ENCODE results near the gene RRAD.
"Not testable (repeated sequence)": the region's sequence is repeated elsewhere in the genome, so short reads cannot be mapped to it uniquely, and the experiment has no call there.

Gene RRAD

DNA sequence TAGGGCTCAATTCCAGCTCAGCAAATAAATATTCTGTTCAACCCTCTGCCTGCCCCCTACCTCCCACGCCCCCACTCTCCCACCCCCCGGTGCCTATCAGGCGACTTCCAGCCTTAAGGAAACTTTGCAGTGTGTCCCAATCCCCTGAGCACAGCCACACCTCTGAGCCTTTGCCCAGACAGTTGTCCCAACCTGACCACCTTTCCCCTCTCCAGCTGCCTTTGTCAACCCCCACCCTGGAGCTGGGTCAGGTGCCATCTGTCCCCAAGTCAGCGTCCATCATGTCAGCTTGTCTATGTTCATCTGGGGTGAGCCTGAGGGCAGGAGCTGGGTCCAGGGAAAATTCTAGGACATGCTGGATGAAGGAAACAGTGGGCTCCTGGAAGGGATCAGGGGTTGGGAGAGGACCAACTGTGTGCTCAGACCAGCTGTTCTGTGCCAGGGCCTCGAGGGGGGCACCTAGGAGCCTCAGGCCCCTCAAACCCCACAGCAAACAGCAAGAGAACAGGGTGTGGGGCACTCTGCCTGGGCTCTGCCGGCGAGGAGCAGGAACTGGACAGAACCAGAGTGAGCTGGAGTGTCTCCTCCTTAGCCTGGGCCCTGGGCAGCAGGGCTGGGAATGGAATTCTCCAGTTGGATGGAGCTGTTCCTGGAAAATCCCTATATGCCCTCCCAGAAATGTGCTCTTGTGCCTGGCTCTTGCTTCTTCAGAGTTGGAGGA lies 24.5 kb downstream of the RRAD start:
- DNase-seq (ENCODE audit: low read depth), result no peak
- TF ChIP-seq CTCF (IDR thresholded peaks at IDR 0.05; ENCODE audit: low read depth, low read length, missing control alignments), result no peak
- in situ Hi-C loops (cut with HindIII; ENCODE audit: low sequenced_read_pairs), result no loop called here
- no peak overlapping the region for H3K4me3 ChIP-seq (ENCODE audit: low read depth, low read length)

DNA sequence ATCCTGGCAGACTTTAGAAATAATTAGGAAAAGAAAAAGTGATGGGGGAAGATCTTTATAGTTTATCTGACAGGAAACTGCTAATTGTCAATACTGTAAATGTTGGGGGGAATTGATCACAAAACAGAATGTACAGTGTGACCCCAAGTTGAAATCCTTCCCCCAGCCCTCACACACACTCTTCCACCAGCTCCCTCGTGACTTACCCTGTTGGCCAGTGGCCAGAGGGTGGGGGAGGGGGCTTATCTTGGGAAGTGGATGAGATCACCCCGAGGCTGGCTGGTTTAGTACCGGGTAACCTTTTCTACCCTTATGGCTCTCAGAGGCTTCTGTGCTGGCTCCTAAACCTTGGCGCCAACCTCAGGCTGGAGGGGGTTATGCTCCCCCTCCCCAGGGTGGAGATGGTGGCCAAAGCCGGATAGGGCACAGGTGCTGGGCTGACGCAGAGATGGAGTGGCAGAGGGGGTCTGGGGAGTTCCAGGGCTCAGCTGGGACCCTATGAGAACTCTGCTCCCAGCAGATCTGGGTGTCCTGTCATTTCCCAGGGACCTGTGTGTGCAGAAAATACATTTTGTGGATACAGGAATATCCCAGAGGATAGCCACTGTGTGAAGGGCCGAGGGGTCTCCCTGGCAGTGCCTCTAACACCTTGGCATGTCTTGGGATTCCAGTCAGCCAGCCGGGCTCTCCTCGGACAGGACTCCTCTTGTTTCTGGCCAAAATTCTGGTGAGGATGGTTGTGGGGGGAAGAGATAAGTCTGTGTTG lies 25.2 kb downstream of the RRAD start:
- no peak for DNase-seq (ENCODE audit: low read depth)
- TF ChIP-seq CTCF (IDR thresholded peaks at IDR 0.05; ENCODE audit: low read depth, low read length, missing control alignments), result no peak
- in situ Hi-C loops (cut with HindIII; ENCODE audit: low sequenced_read_pairs), result no loop called here
- H3K4me3 ChIP-seq (ENCODE audit: low read depth, low read length), result no peak overlapping the region

GRCh38 chr16:66899310-66899944 lies 25.9 kb downstream of the RRAD start:
- no peak for TF ChIP-seq CTCF (IDR thresholded peaks at IDR 0.05; ENCODE audit: low read depth, low read length, missing control alignments)
- in situ Hi-C loops (cut with HindIII; ENCODE audit: low sequenced_read_pairs), result no loop called here
- no peak for DNase-seq (ENCODE audit: low read depth)
- H3K4me3 ChIP-seq (ENCODE audit: low read depth, low read length), result no peak overlapping the region

- no peak for DNase-seq (ENCODE audit: low read depth)
- in situ Hi-C loops (cut with HindIII; ENCODE audit: low sequenced_read_pairs), result no loop called here
- no peak overlapping the region for H3K4me3 ChIP-seq (ENCODE audit: low read depth, low read length)
- no peak for TF ChIP-seq CTCF (IDR thresholded peaks at IDR 0.05; ENCODE audit: low read depth, low read length, missing control alignments)
These were observed 26.4 kb downstream of the RRAD start for GRCh38 chr16:66898933-66899309.

DNA sequence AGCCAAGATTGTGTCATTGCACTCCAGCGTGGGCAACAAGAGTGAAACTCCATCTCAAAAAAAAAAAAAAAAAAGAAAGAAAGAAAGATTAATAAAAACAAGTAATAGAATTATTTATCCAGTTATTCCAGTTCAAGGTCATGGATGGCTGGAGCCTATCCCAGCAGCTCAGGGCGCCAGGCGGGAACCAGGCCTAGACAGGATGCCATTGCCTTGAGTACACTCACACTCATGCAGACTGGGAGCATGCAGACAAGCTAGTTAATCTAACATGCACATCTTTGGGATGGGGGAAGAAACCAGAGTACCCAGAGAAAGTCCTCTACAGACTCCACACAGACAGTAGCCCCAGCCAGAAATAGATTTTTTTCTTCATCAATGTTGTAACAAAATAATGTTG lies 27.1 kb downstream of the RRAD start:
- no peak for TF ChIP-seq CTCF (IDR thresholded peaks at IDR 0.05; ENCODE audit: low read depth, low read length, missing control alignments)
- H3K4me3 ChIP-seq (ENCODE audit: low read depth, low read length), result no peak overlapping the region
- in situ Hi-C loops (cut with HindIII; ENCODE audit: low sequenced_read_pairs), result no loop called here
- DNase-seq (ENCODE audit: low read depth), result no peak

DNA sequence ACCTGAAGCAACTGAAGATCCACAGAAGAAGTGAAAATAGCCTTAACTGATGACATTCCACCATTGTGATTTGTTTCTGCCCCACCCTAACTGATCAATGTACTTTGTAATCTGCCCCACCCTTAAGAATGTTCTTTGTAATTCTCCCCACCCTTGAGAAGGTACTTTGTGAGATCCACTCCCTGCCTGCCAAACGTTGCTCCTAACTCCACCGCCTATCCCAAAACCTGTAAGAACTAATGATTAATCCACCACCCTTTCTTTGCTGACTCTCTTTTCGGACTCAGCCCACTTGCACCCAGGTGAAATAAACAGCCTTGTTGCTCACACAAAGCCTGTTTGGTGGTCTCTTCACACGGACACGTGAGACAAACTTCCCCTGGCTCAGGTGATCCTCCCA lies 28.7 kb downstream of the RRAD start:
- H3K4me3 ChIP-seq (ENCODE audit: low read depth, low read length); DNase-seq (ENCODE audit: low read depth); in situ Hi-C loops (cut with HindIII; ENCODE audit: low sequenced_read_pairs): not testable (repeated sequence)

DNA sequence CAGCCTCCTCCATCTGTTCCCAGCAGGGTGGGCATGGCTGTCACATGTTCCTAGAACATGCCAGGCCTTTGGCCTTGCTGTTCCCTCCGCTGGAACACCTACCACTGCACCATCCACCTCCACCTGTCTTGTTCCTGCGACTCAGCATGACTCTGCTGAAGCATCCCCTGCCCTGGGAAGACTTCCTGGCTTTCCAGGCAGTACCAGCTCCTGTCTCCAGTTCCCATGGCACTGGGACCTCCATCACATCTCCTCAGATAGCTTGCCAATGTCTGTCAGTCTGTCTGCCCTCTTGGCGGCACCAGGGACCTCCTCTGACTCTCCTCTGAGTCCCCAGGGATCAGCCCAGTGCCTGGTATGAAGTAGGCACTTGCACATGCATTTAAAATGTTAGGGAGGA lies 29.3 kb downstream of the RRAD start:
- TF ChIP-seq CTCF (IDR thresholded peaks at IDR 0.05; ENCODE audit: low read depth, low read length, missing control alignments), result no peak
- in situ Hi-C loops (cut with HindIII; ENCODE audit: low sequenced_read_pairs), result no loop called here
- DNase-seq (ENCODE audit: low read depth), result no peak
- no peak overlapping the region for H3K4me3 ChIP-seq (ENCODE audit: low read depth, low read length)
